Measurements from ENCODE around the gene SLC25A6. TPM values are rescaled to one million over a fixed set of nuclear protein-coding genes. Genes with fewer than 3 reads are reported as not detected.
"Not testable (repeated sequence)": the region's sequence is repeated elsewhere in the genome, so short reads cannot be mapped to it uniquely, and the experiment has no call there.

Gene SLC25A6
- polyA plus RNA-seq, 2 of the 4 experiments (the other 2 are of a cell fraction), result 291 to 448 TPM

- 61% methylated on average over 4 of the region's 4 CpGs for WGBS (ENCODE audit: missing lambda C conversion rate)
- ChIA-PET POLR2A (no interaction called here), CTCF (no interaction called here)
- FAIRE-seq (no peak), ATAC-seq (peak in 1 of 2 experiments; percentile 76; a peak in 3 of 6 replicates), DNase-seq (ENCODE audit: low read depth in 1 of 2, low spot score in 1 of 2) (no peak)
- no peak overlapping the region for H3K4me2 ChIP-seq
- no peak overlapping the region for H3K4me3 ChIP-seq
- no peak for TF ChIP-seq HEYL (CRISPR knock-in tag; IDR thresholded peaks at IDR 0.05)
- no peak for TF ChIP-seq RARB (CRISPR knock-in tag; IDR thresholded peaks at IDR 0.05)
- no peak for TF ChIP-seq E2F6 (IDR thresholded peaks at IDR 0.05; ENCODE audit: borderline replicate concordance, low read depth)
- TF ChIP-seq CHD2 (IDR thresholded peaks at IDR 0.05; ENCODE audit: low read length, partially characterized antibody), result no peak
- no peak for TF ChIP-seq RNF2 (IDR thresholded peaks at IDR 0.05; ENCODE audit: borderline replicate concordance, low read depth)
- TF ChIP-seq HES2 (IDR thresholded peaks at IDR 0.05), result no peak
- no peak for TF ChIP-seq FOXS1 (CRISPR knock-in tag; IDR thresholded peaks at IDR 0.05)
- TF ChIP-seq ZNF302 (CRISPR knock-in tag; IDR thresholded peaks at IDR 0.05), result no peak
- no peak for TF ChIP-seq SREBF2 (IDR thresholded peaks at IDR 0.05)
- TF ChIP-seq TP53 (CRISPR knock-in tag; IDR thresholded peaks at IDR 0.05), result no peak
- TF ChIP-seq EHF (CRISPR knock-in tag; IDR thresholded peaks at IDR 0.05), result no peak
- no peak for TF ChIP-seq RFX5 (IDR thresholded peaks at IDR 0.05)
- no peak for TF ChIP-seq PBX3 (IDR thresholded peaks at IDR 0.05)
- TF ChIP-seq CBX2 (IDR thresholded peaks at IDR 0.05; ENCODE audit: borderline replicate concordance, low read depth), result no peak
- no peak for TF ChIP-seq EHMT2 (IDR thresholded peaks at IDR 0.05; ENCODE audit: low read depth)
- no peak for TF ChIP-seq CEBPB (IDR thresholded peaks at IDR 0.05)
- H3K4me1 ChIP-seq, result no peaks in the 10 kb centered on the region
- H3K9me3 ChIP-seq, result no peaks in the 10 kb centered on the region
- no peak overlapping the region for H3K27ac ChIP-seq
These were observed 23.6 kb downstream of the SLC25A6 start for GRCh38 chrX:1368385-1368698.

GRCh38 chrX:1366363-1366762 lies 25.6 kb downstream of the SLC25A6 start:
- H3K4me2 ChIP-seq; DNase-seq (ENCODE audit: low read depth in 1 of 2, low spot score in 1 of 2); H3K27ac ChIP-seq; H3K4me3 ChIP-seq; H3K9me3 ChIP-seq; POLR2A ChIA-PET; H3K4me1 ChIP-seq; FAIRE-seq; CTCF ChIA-PET; ATAC-seq: not testable (repeated sequence)
- no CpG with 5 or more reads among the region's 63 CpGs for WGBS (ENCODE audit: missing lambda C conversion rate)

- CTCF ChIA-PET, result no interaction called here
- ATAC-seq (peak in 1 of 2 experiments; percentile 40; a peak in 2 of 6 replicates), FAIRE-seq (no peak), DNase-seq (ENCODE audit: low read depth in 1 of 2, low spot score in 1 of 2) (no peak)
- Histone ChIP-seq H3K4me3 (no peak overlapping the region), H3K27ac (no peak overlapping the region), H3K4me1 (no peaks in the 10 kb centered on the region), H3K4me2 (no peak overlapping the region), H3K9me3 (no peaks in the 10 kb centered on the region)
- TF ChIP-seq POLR2A (IDR thresholded peaks at IDR 0.05; ENCODE audit: low read length) (no peak), SREBF2 (IDR thresholded peaks at IDR 0.05) (no peak), BHLHE40 (IDR thresholded peaks at IDR 0.05; ENCODE audit: low read depth, low read length) (no peak), PHF8 (IDR thresholded peaks at IDR 0.05; ENCODE audit: borderline replicate concordance, low read depth) (no peak), CEBPB (IDR thresholded peaks at IDR 0.05) (no peak), NR3C1 (IDR thresholded peaks at IDR 0.05) (no peak), FOSL2 (IDR thresholded peaks at IDR 0.05) (no peak), FOSL2 (CRISPR knock-in tag; IDR thresholded peaks at IDR 0.05) (no peak), ESRRA (IDR thresholded peaks at IDR 0.05; ENCODE audit: borderline replicate concordance, low read length) (no peak), CHD4 (IDR thresholded peaks at IDR 0.05; ENCODE audit: borderline replicate concordance) (no peak), NFE2L2 (conservative IDR thresholded peaks at IDR 0.05; ENCODE audit: low read length) (no peak)
- POLR2A ChIA-PET, result no interaction called here
- WGBS (ENCODE audit: missing lambda C conversion rate), result 83% methylated on average over 2 of the region's 2 CpGs
These were observed 30.0 kb downstream of the SLC25A6 start for GRCh38 chrX:1361910-1362309.
